ENCODE data around the gene BBS10. TPM values are rescaled to one million over a fixed set of nuclear protein-coding genes. Genes with fewer than 3 reads are reported as not detected.
A peak's percentile ranks its signal among the peaks of the same experiment; 100 is the strongest.

Gene BBS10
- total RNA-seq: 10 to 100 TPM in 3 of 4 donors, 1 to 10 TPM in 1; 6.1 to 15.0 (median 12.9) TPM
- polyA plus RNA-seq: 1 to 10 TPM; 1.2 to 3.5 (median 1.2) TPM

GRCh38 chr12:76348079-76348901, at the start of gene BBS10:
TSS of gene BBS10 (minus strand) at chr12:76348415. CDS start at chr12:76348358, 57 bp downstream.
- no peaks in the 10 kb centered on the region for H3K9me3 ChIP-seq
- H3K27me3 ChIP-seq: no peaks in the 10 kb centered on the region
- H3K36me3 ChIP-seq: no peaks in the 10 kb centered on the region
- intact Hi-C loops (cut with DNase I): loop anchor here (1.0 to 10.0 kb wide), 4 partner anchors 211 to 833 kb away; partner anchors contain the start of genes KRR1, NAP1L1, OSBPL8 and PHLDA1
- peak within 1 kb of the TSS; percentile 65 to 86 (median 82) for H3K4me3 ChIP-seq
- peak; percentile 95 for DNase-seq
- H3K27ac ChIP-seq: peak within 1 kb of the TSS; percentile 87 to 90 (median 90)
- TF ChIP-seq POLR2AphosphoS5 (IDR thresholded peaks at IDR 0.05) (peak; percentile 22 to 73 (median 63)), EP300 (IDR thresholded peaks at IDR 0.05) (no peak), POLR2A (IDR thresholded peaks at IDR 0.05) (peak in 1 of 2 donors; percentile 16)
- TF ChIP-seq, protein P1, sequence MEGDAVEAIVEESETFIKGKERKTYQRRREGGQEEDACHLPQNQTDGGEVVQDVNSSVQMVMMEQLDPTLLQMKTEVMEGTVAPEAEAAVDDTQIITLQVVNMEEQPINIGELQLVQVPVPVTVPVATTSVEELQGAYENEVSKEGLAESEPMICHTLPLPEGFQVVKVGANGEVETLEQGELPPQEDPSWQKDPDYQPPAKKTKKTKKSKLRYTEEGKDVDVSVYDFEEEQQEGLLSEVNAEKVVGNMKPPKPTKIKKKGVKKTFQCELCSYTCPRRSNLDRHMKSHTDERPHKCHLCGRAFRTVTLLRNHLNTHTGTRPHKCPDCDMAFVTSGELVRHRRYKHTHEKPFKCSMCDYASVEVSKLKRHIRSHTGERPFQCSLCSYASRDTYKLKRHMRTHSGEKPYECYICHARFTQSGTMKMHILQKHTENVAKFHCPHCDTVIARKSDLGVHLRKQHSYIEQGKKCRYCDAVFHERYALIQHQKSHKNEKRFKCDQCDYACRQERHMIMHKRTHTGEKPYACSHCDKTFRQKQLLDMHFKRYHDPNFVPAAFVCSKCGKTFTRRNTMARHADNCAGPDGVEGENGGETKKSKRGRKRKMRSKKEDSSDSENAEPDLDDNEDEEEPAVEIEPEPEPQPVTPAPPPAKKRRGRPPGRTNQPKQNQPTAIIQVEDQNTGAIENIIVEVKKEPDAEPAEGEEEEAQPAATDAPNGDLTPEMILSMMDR (IDR thresholded peaks at IDR 0.05): peak in 3 of 4 experiments; percentile 16 to 35 (median 29)
- 2 to 5% methylated on average over 49 of the region's 49 CpGs for WGBS, 2 donors
- peaks cover 0 to 20% (median 14%) of the 10 kb centered on the region in 4 donors for H3K4me1 ChIP-seq

- no peak overlapping the region for H3K27ac ChIP-seq
- peaks cover 0 to 47% (median 8%) of the 10 kb centered on the region in 4 donors for H3K36me3 ChIP-seq
- 92 to 93% methylated on average over 1 of the region's 1 CpG for WGBS, 2 donors
- intact Hi-C loops (cut with DNase I): no loop called here
- no peak for DNase-seq
- H3K4me1 ChIP-seq: no peaks in the 10 kb centered on the region
- no peak overlapping the region for H3K4me3 ChIP-seq
- H3K27me3 ChIP-seq: no peaks in the 10 kb centered on the region
- H3K9me3 ChIP-seq: no peaks in the 10 kb centered on the region
- TF ChIP-seq POLR2AphosphoS5 (IDR thresholded peaks at IDR 0.05): no peak
Observed at GRCh38 chr12:76391461-76391860, 43.2 kb upstream of the BBS10 start.

DNA sequence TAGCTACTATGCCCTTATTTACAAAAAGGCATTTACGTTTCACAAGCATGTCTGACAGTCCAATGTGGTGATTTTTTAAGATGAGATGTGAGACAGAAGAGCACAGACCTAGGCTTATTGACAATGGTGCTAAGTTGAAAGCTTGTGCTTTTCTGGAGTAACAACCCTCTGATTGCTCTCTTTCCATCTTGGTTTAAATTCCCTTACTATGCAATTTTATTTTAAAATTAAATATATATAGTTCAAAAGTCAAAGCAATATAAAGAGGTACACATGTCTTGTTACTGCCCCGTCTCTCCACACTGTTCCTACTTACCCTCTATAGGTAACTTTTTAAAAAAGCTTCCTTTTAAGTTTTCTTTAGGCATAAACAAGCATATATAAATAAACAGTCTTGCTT, 39.4 kb upstream of the BBS10 start:
- TF ChIP-seq POLR2AphosphoS5 (IDR thresholded peaks at IDR 0.05) (no peak), EP300 (IDR thresholded peaks at IDR 0.05) (no peak), POLR2A (IDR thresholded peaks at IDR 0.05) (no peak)
- TF ChIP-seq, protein P1 (IDR thresholded peaks at IDR 0.05): no peak
- H3K9me3 ChIP-seq: no peaks in the 10 kb centered on the region
- no peak overlapping the region for H3K4me3 ChIP-seq
- H3K4me1 ChIP-seq: no peaks in the 10 kb centered on the region
- intact Hi-C loops (cut with DNase I): no loop called here
- H3K27ac ChIP-seq: no peak overlapping the region
- 92 to 96% methylated on average over 2 of the region's 2 CpGs for WGBS, 2 donors
- H3K36me3 ChIP-seq: peaks cover 0 to 65% (median 8%) of the 10 kb centered on the region in 4 donors
- H3K27me3 ChIP-seq: no peaks in the 10 kb centered on the region
- DNase-seq: no peak

DNA sequence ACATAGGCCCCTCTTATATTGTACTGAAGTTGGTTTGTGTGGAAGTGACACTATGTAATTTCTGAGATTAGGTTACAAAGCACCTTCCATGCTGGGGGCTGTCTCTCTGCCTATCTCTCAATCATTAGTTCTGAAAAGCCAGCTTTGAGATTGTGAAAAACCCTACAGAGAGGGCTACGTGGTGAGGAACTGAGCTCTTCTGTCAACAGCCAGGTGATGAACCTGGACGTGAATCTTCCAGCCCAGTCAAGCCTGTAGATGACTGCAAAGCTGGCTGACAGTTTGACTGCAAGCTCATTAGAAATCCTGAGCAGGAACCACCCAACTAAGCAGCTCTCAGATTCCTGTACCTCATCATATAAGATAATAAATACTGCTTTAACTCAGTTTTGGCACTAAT, 36.3 kb upstream of the BBS10 start:
- Histone ChIP-seq H3K4me3 (no peak overlapping the region), H3K27me3 (no peaks in the 10 kb centered on the region), H3K9me3 (no peaks in the 10 kb centered on the region), H3K27ac (no peak overlapping the region), H3K36me3 (peaks cover 0 to 36% (median 3%) of the 10 kb centered on the region in 4 donors), H3K4me1 (no peaks in the 10 kb centered on the region)
- intact Hi-C loops (cut with DNase I): no loop called here
- no peak for DNase-seq
- TF ChIP-seq EP300 (IDR thresholded peaks at IDR 0.05) (no peak), POLR2AphosphoS5 (IDR thresholded peaks at IDR 0.05) (no peak), POLR2A (IDR thresholded peaks at IDR 0.05) (no peak)
- TF ChIP-seq, protein P1 (IDR thresholded peaks at IDR 0.05): no peak
- WGBS, 2 donors: 95 to 96% methylated on average over 2 of the region's 2 CpGs

DNA sequence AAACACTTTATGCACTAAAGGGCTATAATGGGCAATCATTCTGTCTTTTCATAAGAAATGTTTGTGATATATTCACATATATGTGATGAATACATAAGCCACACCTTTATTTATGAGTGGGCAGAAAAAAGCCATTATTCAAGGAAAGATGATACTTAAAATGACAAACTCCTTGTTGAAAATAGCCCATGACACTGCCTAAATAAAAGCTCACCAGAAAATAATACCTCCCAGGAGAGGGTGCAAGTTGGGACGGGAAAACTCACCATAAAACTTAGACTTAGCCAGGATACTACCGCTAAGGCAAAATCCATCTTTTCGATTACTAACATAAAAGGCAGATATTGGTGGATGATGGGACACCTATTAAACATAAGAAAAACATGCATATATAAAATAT, 35.8 kb upstream of the BBS10 start:
- H3K9me3 ChIP-seq: no peaks in the 10 kb centered on the region
- intact Hi-C loops (cut with DNase I): no loop called here
- no peak overlapping the region for H3K4me3 ChIP-seq
- 97 to 98% methylated on average over 3 of the region's 3 CpGs for whole genome bisulfite sequencing, 2 donors
- no peaks in the 10 kb centered on the region for H3K27me3 ChIP-seq
- no peak for TF ChIP-seq POLR2AphosphoS5 (IDR thresholded peaks at IDR 0.05)
- TF ChIP-seq, protein P1 (IDR thresholded peaks at IDR 0.05): no peak
- no peak for TF ChIP-seq POLR2A (IDR thresholded peaks at IDR 0.05)
- no peak for TF ChIP-seq EP300 (IDR thresholded peaks at IDR 0.05)
- no peaks in the 10 kb centered on the region for H3K4me1 ChIP-seq
- peaks cover 0 to 31% (median 2%) of the 10 kb centered on the region in 4 donors for H3K36me3 ChIP-seq
- no peak for DNase-seq
- H3K27ac ChIP-seq: no peak overlapping the region
